ENCODE data around the gene AHRR.

AHRR gene

GRCh38 chr5:432928-433791 is 111.6 kb downstream of the AHRR start:
- peaks cover 10% of the 10 kb centered on the region for H3K4me1 ChIP-seq (ENCODE audit: insufficient read depth, low read length, severe bottlenecking)
- no peak overlapping the region for H2AFZ ChIP-seq (ENCODE audit: low read length)
- TF ChIP-seq CTCF (IDR thresholded peaks at IDR 0.05; ENCODE audit: low read length) (no peak), EZH2 (IDR thresholded peaks at IDR 0.05; ENCODE audit: borderline replicate concordance, low read length) (no peak)
- no peaks in the 10 kb centered on the region for H3K9me3 ChIP-seq (ENCODE audit: low read length)
- no peaks in the 10 kb centered on the region for H3K27me3 ChIP-seq (ENCODE audit: insufficient read depth, low read length)
- no peaks in the 10 kb centered on the region for H3K79me2 ChIP-seq (ENCODE audit: insufficient read depth, low read length)
- H3K9me2 ChIP-seq (ENCODE audit: low read depth, low read length), result no peaks in the 10 kb centered on the region
- H3K4me2 ChIP-seq (ENCODE audit: low read length), result no peak overlapping the region
- H3K4me3 ChIP-seq (ENCODE audit: low read depth, low read length, poor library complexity, severe bottlenecking), result no peak overlapping the region
- H3K27ac ChIP-seq (ENCODE audit: low read depth, low read length, poor library complexity, severe bottlenecking), result no peak overlapping the region
- no peak overlapping the region for H3K9ac ChIP-seq (ENCODE audit: low read length)
- peaks cover 8% of the 10 kb centered on the region for H3K36me3 ChIP-seq (ENCODE audit: insufficient read depth, low read length)
- no peaks in the 10 kb centered on the region for H3F3A ChIP-seq (ENCODE audit: insufficient read depth, low read length)
- no peaks in the 10 kb centered on the region for H4K20me1 ChIP-seq (ENCODE audit: insufficient read depth, low read length)

GRCh38 chr5:433836-434235 is 112.3 kb downstream of the AHRR start:
- no peaks in the 10 kb centered on the region for H3F3A ChIP-seq (ENCODE audit: insufficient read depth, low read length)
- no peak overlapping the region for H2AFZ ChIP-seq (ENCODE audit: low read length)
- no peaks in the 10 kb centered on the region for H4K20me1 ChIP-seq (ENCODE audit: insufficient read depth, low read length)
- no peaks in the 10 kb centered on the region for H3K9me3 ChIP-seq (ENCODE audit: low read length)
- no peaks in the 10 kb centered on the region for H3K9me2 ChIP-seq (ENCODE audit: low read depth, low read length)
- peaks cover 10% of the 10 kb centered on the region for H3K4me1 ChIP-seq (ENCODE audit: insufficient read depth, low read length, severe bottlenecking)
- H3K27ac ChIP-seq (ENCODE audit: low read depth, low read length, poor library complexity, severe bottlenecking), result no peak overlapping the region
- no peak overlapping the region for H3K4me2 ChIP-seq (ENCODE audit: low read length)
- no peaks in the 10 kb centered on the region for H3K79me2 ChIP-seq (ENCODE audit: insufficient read depth, low read length)
- no peaks in the 10 kb centered on the region for H3K27me3 ChIP-seq (ENCODE audit: insufficient read depth, low read length)
- H3K4me3 ChIP-seq (ENCODE audit: low read depth, low read length, poor library complexity, severe bottlenecking), result no peak overlapping the region
- peaks cover 5% of the 10 kb centered on the region for H3K36me3 ChIP-seq (ENCODE audit: insufficient read depth, low read length)
- no peak for TF ChIP-seq EZH2 (IDR thresholded peaks at IDR 0.05; ENCODE audit: borderline replicate concordance, low read length)
- no peak for TF ChIP-seq CTCF (IDR thresholded peaks at IDR 0.05; ENCODE audit: low read length)
- H3K9ac ChIP-seq (ENCODE audit: low read length), result no peak overlapping the region

- H3K4me3 ChIP-seq (ENCODE audit: low read depth, low read length, poor library complexity, severe bottlenecking), result no peak overlapping the region
- H3K36me3 ChIP-seq (ENCODE audit: insufficient read depth, low read length), result peaks cover 5% of the 10 kb centered on the region
- TF ChIP-seq EZH2 (IDR thresholded peaks at IDR 0.05; ENCODE audit: borderline replicate concordance, low read length) (no peak), CTCF (IDR thresholded peaks at IDR 0.05; ENCODE audit: low read length) (no peak)
- no peak overlapping the region for H2AFZ ChIP-seq (ENCODE audit: low read length)
- no peaks in the 10 kb centered on the region for H4K20me1 ChIP-seq (ENCODE audit: insufficient read depth, low read length)
- H3K27me3 ChIP-seq (ENCODE audit: insufficient read depth, low read length), result no peaks in the 10 kb centered on the region
- H3K4me2 ChIP-seq (ENCODE audit: low read length), result no peak overlapping the region
- H3K27ac ChIP-seq (ENCODE audit: low read depth, low read length, poor library complexity, severe bottlenecking), result no peak overlapping the region
- peaks cover 10% of the 10 kb centered on the region for H3K4me1 ChIP-seq (ENCODE audit: insufficient read depth, low read length, severe bottlenecking)
- H3F3A ChIP-seq (ENCODE audit: insufficient read depth, low read length), result no peaks in the 10 kb centered on the region
- no peaks in the 10 kb centered on the region for H3K79me2 ChIP-seq (ENCODE audit: insufficient read depth, low read length)
- H3K9me2 ChIP-seq (ENCODE audit: low read depth, low read length), result no peaks in the 10 kb centered on the region
- no peak overlapping the region for H3K9ac ChIP-seq (ENCODE audit: low read length)
- no peaks in the 10 kb centered on the region for H3K9me3 ChIP-seq (ENCODE audit: low read length)
Measured at GRCh38 chr5:434443-435146, 113.1 kb downstream of the AHRR start.
